GM12878 (cell line): ENCODE results near the gene VTI1A. TPM values are rescaled to one million over a fixed set of nuclear protein-coding genes. Genes with fewer than 3 reads are reported as not detected.

Experiments used
- ATAC-seq: fragments of 200-7000 bp; cut with Tn5 transposase; 3 replicates; pipeline ENCODE4 v1.9.1; 2020; ENCODE audit warnings: mild to moderate bottlenecking, moderate library complexity
- BruUV-seq: library from RNA; stranded (reverse); fragments of 400-500 nt; replicated peaks from 2 replicates; lab custom pipeline; 2021; lab: Mats Ljungman, UMichigan
- CTCF ChIA-PET: fragments of 300-600 bp; sonication (Branson Sonifier 250); formaldehyde crosslinking; extraction: SDS; loops from one replicate; lab custom pipeline; 2021; ENCODE audit warnings: inconsistent platforms; lab: Yijun Ruan, JAX
- POLR2A ChIA-PET: fragments of 350-600 bp; formaldehyde crosslinking; extraction: SDS; loops from one replicate; lab custom pipeline; 2021; ENCODE audit warnings: inconsistent platforms; lab: Charles Lee
- RAD21 ChIA-PET: fragments of 300-600 bp; sonication (Branson Sonifier 250); formaldehyde crosslinking; loops from one replicate; lab custom pipeline; 2023; ENCODE audit warnings: antibody characterized with exemption; ENCODE audit not compliant: unreplicated experiment; lab: Charles Lee
- SMC1A ChIA-PET: fragments of 300-600 bp; sonication (Branson Sonifier 250); formaldehyde crosslinking; loops from one replicate; lab custom pipeline; 2023; ENCODE audit not compliant: unreplicated experiment, uncharacterized antibody; lab: Charles Lee
- DNase-seq: peaks from one replicate; pipeline ENCODE4 v3.0.0-alpha.2; 2011; ENCODE audit warnings: low read depth, low spot score
- FAIRE-seq: peaks from 3 replicates; lab custom pipeline; 2011; peaks lifted over from hg19 to GRCh38; lab: Jason Lieb, UNC
- H2AFZ ChIP-seq: 2 replicates; pipeline ENCODE4 v1.6.0; 2011; ENCODE audit warnings: low read depth, low read length, control low read depth; ENCODE audit not compliant: control insufficient read depth
- H3K27ac ChIP-seq: 2 replicates; pipeline ENCODE4 v1.5.1; 2011; ENCODE audit warnings: control low read depth; ENCODE audit not compliant: control insufficient read depth, insufficient read depth
- H3K27me3 ChIP-seq, 2 experiments: replicated peaks in 1 of 2; 2 replicates each; pipeline versions ENCODE4 v1.6.0 to v1.6.1; 2011; ENCODE audit warnings: low read length in 1 of 2; ENCODE audit not compliant: control insufficient read depth in 2 of 2, insufficient read depth in 2 of 2
- H3K36me3 ChIP-seq, 2 experiments: 2 replicates each; pipeline ENCODE4 v1.5.1; 2011; ENCODE audit warnings: low read length in 1 of 2; ENCODE audit not compliant: control insufficient read depth in 2 of 2, insufficient read depth in 2 of 2
- H3K4me1 ChIP-seq: 2 replicates; pipeline ENCODE4 v1.6.1; 2011; ENCODE audit warnings: mild to moderate bottlenecking, low read length, moderate library complexity, mixed read lengths; ENCODE audit not compliant: control insufficient read depth, insufficient read depth
- H3K4me2 ChIP-seq: 2 replicates; pipeline ENCODE4 v1.6.0; 2011; ENCODE audit warnings: control low read depth; ENCODE audit not compliant: control insufficient read depth, insufficient read depth
- H3K4me3 ChIP-seq: fragments of 200-600 bp; sonication (generic); 2 replicates; pipeline ENCODE4 v1.5.1; 2016
- H3K79me2 ChIP-seq: 2 replicates; pipeline ENCODE4 v1.6.0; 2011; ENCODE audit warnings: low read length; ENCODE audit not compliant: control insufficient read depth, insufficient read depth
- H3K9ac ChIP-seq: 2 replicates; pipeline ENCODE4 v1.8.0; 2011; ENCODE audit warnings: low read length, control low read depth, mixed read lengths; ENCODE audit not compliant: control insufficient read depth, insufficient read depth
- H3K9me3 ChIP-seq: replicated peaks from 3 replicates; pipeline ENCODE4 v1.5.1; 2011; ENCODE audit warnings: mild to moderate bottlenecking, low read length; ENCODE audit not compliant: control insufficient read depth, insufficient read depth
- H4K20me1 ChIP-seq: 2 replicates; pipeline ENCODE4 v1.6.0; 2011; ENCODE audit not compliant: control insufficient read depth, insufficient read depth
- BACH1 ChIP-seq: fragments of 450-650 bp; IDR thresholded peaks from 2 replicates; pipeline ENCODE4 v1.6.1; 2017; ENCODE audit warnings: mild to moderate bottlenecking, borderline replicate concordance
- CTCF ChIP-seq, 3 experiments: IDR thresholded peaks in 2 of 3; conservative IDR thresholded peaks in 1 of 3; 2 replicates each; pipeline ENCODE4 v1.5.1; 2011; ENCODE audit warnings: low read depth in 3 of 3, low read length in 3 of 3, mild to moderate bottlenecking in 3 of 3, control low read depth in 2 of 3, moderate library complexity in 2 of 3, inconsistent platforms in 1 of 3, mixed read lengths in 1 of 3; ENCODE audit not compliant: control insufficient read depth in 2 of 3, insufficient read depth in 1 of 3; ENCODE audit errors: extremely low read depth in 1 of 3
- HDAC2 ChIP-seq: fragments of 200-600 bp; sonication (generic); IDR thresholded peaks from 2 replicates; pipeline ENCODE4 v1.6.1; 2017
- IKZF2 ChIP-seq, 2 experiments: fragments of 450-650 bp; IDR thresholded peaks; 2 replicates each; pipeline ENCODE4 v1.6.1; 2017; ENCODE audit warnings: mild to moderate bottlenecking in 2 of 2, moderate library complexity in 2 of 2
- IRF5 ChIP-seq: fragments of 450-650 bp; IDR thresholded peaks from 2 replicates; pipeline ENCODE4 v1.6.1; 2017; ENCODE audit warnings: borderline replicate concordance
- JUNB ChIP-seq: IDR thresholded peaks from 2 replicates; pipeline ENCODE4 v1.6.1; 2016; ENCODE audit warnings: antibody characterized with exemption, mild to moderate bottlenecking
- KDM1A ChIP-seq: fragments of 200-600 bp; sonication (generic); IDR thresholded peaks from 2 replicates; pipeline ENCODE4 v1.6.1; 2016; ENCODE audit warnings: borderline replicate concordance
- RELA ChIP-seq: fragments of 450-650 bp; IDR thresholded peaks from 2 replicates; pipeline ENCODE4 v1.8.0; 2014; ENCODE audit warnings: borderline replicate concordance; ENCODE audit not compliant: partially characterized antibody
- ZBTB11 ChIP-seq: fragments of 450-650 bp; formaldehyde crosslinking; IDR thresholded peaks from 2 replicates; pipeline ENCODE4 v1.5.0; 2022; ENCODE audit warnings: mild to moderate bottlenecking, missing genetic modification characterization
- ZSCAN29 ChIP-seq: fragments of 450-650 bp; IDR thresholded peaks from 2 replicates; pipeline ENCODE4 v1.6.1; 2017; ENCODE audit warnings: mild to moderate bottlenecking, moderate library complexity
- WGBS: methylation state at CpG from one replicate; pipeline ENCODE4 v1.1.6; 2016; ENCODE audit warnings: low lambda C conversion rate; ENCODE audit not compliant: insufficient replicate concordance, insufficient coverage; ENCODE audit errors: missing lambda C conversion rate; 5-methylcytosine and 5-hydroxymethylcytosine counted together
- in situ Hi-C: fragments of 300-500 bp; cut with MboI; formaldehyde crosslinking; loops from 9 replicates; pipeline ENCODE4 v1.14.3; 2018; ENCODE audit warnings: mixed read lengths
- intact Hi-C: fragments of 100-400 bp; cut with micrococcal nuclease; formaldehyde crosslinking; loops from one replicate; pipeline ENCODE4 v1.14.2; 2022; ENCODE audit not compliant: unreplicated experiment
- polyA plus RNA-seq, 11 experiments: library from polyadenylated mRNA; depleted of rRNA in 4 of 11; unstranded in 6 of 11; stranded (reverse) in 5 of 11; fragments of >200 nt; fragmentation: Nextera tagmentation in 4 of 11; fragmentation: Illumina TruSeq in 1 of 11; extraction: Ambion mirVana in 4 of 11; extraction: Trizol in 1 of 11; gene quantifications; 1 replicate in 1 of 11; 2 replicates in 10 of 11; pipeline versions ENCODE4 v1.2.1 to v1.2.3, GENCODE V29; 2011 to 2016; ENCODE audit warnings: inconsistent platforms in 2 of 11, missing spikeins in 2 of 11, low read depth in 1 of 11
- total RNA-seq, 4 experiments: library from RNA; depleted of rRNA in 3 of 4; stranded (reverse); fragments of >200 nt in 3 of 4; fragmentation: Illumina TruSeq in 1 of 4; extraction: Trizol in 1 of 4; gene quantifications; 2 replicates each; pipeline versions ENCODE4 v1.2.1 to v1.2.3, GENCODE V29; 2013 to 2021
- TF ChIP-seq, protein P1 (sequence below): fragments of 450-650 bp; IDR thresholded peaks from 2 replicates; pipeline ENCODE4 v1.6.1; 2017; ENCODE audit warnings: mild to moderate bottlenecking, low read depth, inconsistent platforms; ENCODE audit not compliant: poor library complexity, severe bottlenecking

The VTI1A gene
- total and polyA plus RNA-seq, 10 of the 15 experiments (the other 5 are each of a cell fraction or from before 2014, with no cell fraction given) = 12.4 to 43.2 (median 27.5) TPM

DNA sequence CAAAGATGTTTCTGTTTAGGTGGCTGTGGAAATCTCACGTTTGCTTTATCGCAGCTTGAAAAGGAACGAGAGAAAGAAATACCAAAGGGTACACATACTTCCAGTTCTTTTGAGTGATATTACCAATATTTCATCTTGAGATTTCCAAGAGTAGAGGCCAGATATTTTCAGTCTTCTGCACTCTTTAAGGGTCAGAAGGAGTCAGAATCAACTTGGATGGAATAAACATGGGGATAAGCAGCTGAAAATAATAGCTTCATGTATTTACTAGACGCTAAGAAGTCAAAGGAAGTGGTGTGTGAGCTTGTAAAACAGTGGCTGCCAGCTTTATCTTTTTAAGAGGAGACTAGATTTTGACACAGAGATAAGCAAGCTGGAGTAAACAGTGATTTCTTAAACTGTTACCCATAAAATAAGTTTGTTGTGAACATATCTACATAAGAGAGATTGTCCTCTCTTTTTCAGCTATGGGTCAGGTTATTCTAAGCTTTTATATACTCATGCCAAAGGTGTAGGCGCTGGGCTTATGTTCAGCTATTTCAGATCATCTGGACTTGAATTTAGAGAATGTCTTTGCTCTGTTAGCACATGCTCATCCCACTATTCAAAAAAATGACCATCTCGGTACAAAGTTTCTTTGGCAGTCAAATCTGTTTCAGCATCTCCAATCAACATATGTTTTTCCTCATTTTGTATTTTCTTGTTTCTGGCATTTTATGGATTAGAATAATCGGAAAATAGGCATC lies 332.2 kb downstream of the VTI1A start:
- intact Hi-C loops = no loop called here
- 81% methylated on average over 7 of the region's 7 CpGs for WGBS
- in situ Hi-C loops = no loop called here
- ATAC-seq = no peak
- CTCF ChIA-PET = interaction anchor here (0.8 to 1.3 kb wide), 2 partner anchors 11 to 303 kb away, joined by 3 read pairs; no protein-coding TSS in a partner anchor
- POLR2A ChIA-PET = no interaction called here
- Histone ChIP-seq H3K4me3 (no peak overlapping the region), H2AFZ (no peak overlapping the region), H4K20me1 (no peaks in the 10 kb centered on the region), H3K27ac (no peak overlapping the region), H3K36me3 (no peaks in the 10 kb centered on the region), H3K27me3 (no peaks in the 10 kb centered on the region), H3K9ac (no peak overlapping the region), H3K9me3 (no peaks in the 10 kb centered on the region), H3K4me2 (no peak overlapping the region), H3K79me2 (no peaks in the 10 kb centered on the region), H3K4me1 (no peaks in the 10 kb centered on the region)
- FAIRE-seq = no peak
- RAD21 ChIA-PET = no interaction called here
- TF ChIP-seq HDAC2 = no peak
- TF ChIP-seq IKZF2 (IDR thresholded peaks at IDR 0.05) = no peak
- no peak for TF ChIP-seq IRF5
- TF ChIP-seq BACH1 = no peak
- TF ChIP-seq JUNB = no peak
- no peak for TF ChIP-seq RELA
- TF ChIP-seq KDM1A = no peak
- no peak for TF ChIP-seq CTCF (IDR thresholded peaks at IDR 0.05 in 2 of 3, conservative IDR thresholded peaks at IDR 0.05 in 1 of 3; ENCODE audit: control insufficient read depth in 2 of 3, extremely low read depth in 1 of 3, insufficient read depth in 1 of 3, low read depth in 3 of 3, low read length in 3 of 3)
- no peak for TF ChIP-seq ZBTB11 (CRISPR knock-in tag)
- no peak for TF ChIP-seq ZSCAN29
- TF ChIP-seq, protein P1, sequence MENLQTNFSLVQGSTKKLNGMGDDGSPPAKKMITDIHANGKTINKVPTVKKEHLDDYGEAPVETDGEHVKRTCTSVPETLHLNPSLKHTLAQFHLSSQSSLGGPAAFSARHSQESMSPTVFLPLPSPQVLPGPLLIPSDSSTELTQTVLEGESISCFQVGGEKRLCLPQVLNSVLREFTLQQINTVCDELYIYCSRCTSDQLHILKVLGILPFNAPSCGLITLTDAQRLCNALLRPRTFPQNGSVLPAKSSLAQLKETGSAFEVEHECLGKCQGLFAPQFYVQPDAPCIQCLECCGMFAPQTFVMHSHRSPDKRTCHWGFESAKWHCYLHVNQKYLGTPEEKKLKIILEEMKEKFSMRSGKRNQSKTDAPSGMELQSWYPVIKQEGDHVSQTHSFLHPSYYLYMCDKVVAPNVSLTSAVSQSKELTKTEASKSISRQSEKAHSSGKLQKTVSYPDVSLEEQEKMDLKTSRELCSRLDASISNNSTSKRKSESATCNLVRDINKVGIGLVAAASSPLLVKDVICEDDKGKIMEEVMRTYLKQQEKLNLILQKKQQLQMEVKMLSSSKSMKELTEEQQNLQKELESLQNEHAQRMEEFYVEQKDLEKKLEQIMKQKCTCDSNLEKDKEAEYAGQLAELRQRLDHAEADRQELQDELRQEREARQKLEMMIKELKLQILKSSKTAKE = no peak
- BruUV-seq = no TSS peak
- no peak for DNase-seq
- SMC1A ChIA-PET = interaction anchor here (1.2 to 1.3 kb wide), 2 partner anchors 10 to 12 kb away, joined by 3 to 4 read pairs; no protein-coding TSS in a partner anchor
